HepG2 (cell line): Measurements from ENCODE around the gene LSM12. TPM values are rescaled to one million over a fixed set of nuclear protein-coding genes. Genes with fewer than 3 reads are reported as not detected.

Experiments
- ARID2 ChIP-seq: sonication (generic); formaldehyde crosslinking; IDR thresholded peaks from 2 replicates; pipeline ENCODE4 v1.8.1; 2022; ENCODE audit warnings: mild to moderate bottlenecking, missing genetic modification reagents, borderline replicate concordance
- LCORL ChIP-seq, 2 experiments: fragments of 450-650 bp in 1 of 2; sonication (generic) in 1 of 2; formaldehyde crosslinking in 1 of 2; IDR thresholded peaks; 2 replicates each; pipeline versions ENCODE4 v1.5.0 to v1.6.1; 2017 to 2020; ENCODE audit warnings: antibody characterized with exemption in 1 of 2, missing genetic modification reagents in 1 of 2
- NFAT5 ChIP-seq: sonication (generic); formaldehyde crosslinking; IDR thresholded peaks from 2 replicates; pipeline ENCODE4 v1.4.0; 2020; ENCODE audit warnings: missing genetic modification reagents
- SP5 ChIP-seq: IDR thresholded peaks from 2 replicates; pipeline ENCODE4 v1.6.1; 2016; ENCODE audit warnings: low read depth, borderline replicate concordance
- TCF7L2 ChIP-seq: IDR thresholded peaks from 2 replicates; pipeline ENCODE4 v1.6.1; 2011; ENCODE audit warnings: mild to moderate bottlenecking, low read depth, low read length, moderate library complexity
- ZNF136 ChIP-seq: sonication (generic); formaldehyde crosslinking; IDR thresholded peaks from 2 replicates; pipeline ENCODE4 v1.8.1; 2022; ENCODE audit warnings: low read depth, mild to moderate bottlenecking, moderate library complexity, missing genetic modification reagents
- ZNF510 ChIP-seq: sonication (generic); formaldehyde crosslinking; IDR thresholded peaks from 2 replicates; pipeline ENCODE4 v1.4.0; 2020; ENCODE audit warnings: low read depth, mild to moderate bottlenecking, missing genetic modification reagents
- ZNF607 ChIP-seq: sonication (generic); formaldehyde crosslinking; IDR thresholded peaks from 2 replicates; pipeline ENCODE4 v1.5.1; 2020; ENCODE audit warnings: missing genetic modification reagents, mild to moderate bottlenecking, borderline replicate concordance
- ZNF691 ChIP-seq: sonication (generic); formaldehyde crosslinking; IDR thresholded peaks from 2 replicates; pipeline ENCODE4 v1.4.0; 2020; ENCODE audit warnings: missing genetic modification reagents, low read depth, mild to moderate bottlenecking, borderline replicate concordance
- polyA plus RNA-seq, 8 experiments: library from polyadenylated mRNA; depleted of rRNA in 3 of 8; stranded (reverse) in 7 of 8; unstranded in 1 of 8; fragments of >200 nt; fragmentation: Illumina TruSeq in 4 of 8; extraction: Trizol in 4 of 8; gene quantifications; 2 replicates each; pipeline versions ENCODE4 v1.2.1 to v1.2.3, GENCODE V29; 2011 to 2016; ENCODE audit warnings: low read depth in 4 of 8, missing spikeins in 1 of 8, mixed read lengths in 1 of 8; ENCODE audit not compliant: insufficient read depth in 1 of 8
- total RNA-seq, 5 experiments: library from RNA; depleted of rRNA; stranded (reverse); fragments of >200 nt; fragmentation: Illumina TruSeq; extraction: Trizol; gene quantifications; 2 replicates each; pipeline ENCODE4 v1.2.3, GENCODE V29; 2016; ENCODE audit warnings: low read depth in 1 of 5

LSM12 gene
- total and polyA plus RNA-seq, 2 of the 13 experiments (the other 11 are each of a cell fraction or from before 2014, with no cell fraction given), result 52.8 to 55.7 TPM

GRCh38 chr17:44001461-44001920 lies 65.0 kb downstream of the LSM12 start (continued):
- TF ChIP-seq ZNF691 (CRISPR knock-in tag) (0 out of 2 replicates have a peak, but pooled peaks have one; percentile 45), SP5 (peak; percentile 10; the same call in 1 of the 2 replicates), NFAT5 (CRISPR knock-in tag) (no peak), ZNF136 (CRISPR knock-in tag) (peak; percentile 72; the same call in 1 of the 2 replicates), ARID2 (CRISPR knock-in tag) (no peak), ZNF607 (0 out of 2 replicates have a peak, but pooled peaks have one; percentile 55), TCF7L2 (no peak), ZNF510 (CRISPR knock-in tag) (no peak), LCORL (IDR thresholded peaks at IDR 0.05) (no peak), LCORL (CRISPR knock-in tag; IDR thresholded peaks at IDR 0.05) (peak; percentile 86; the same call in 1 of the 2 replicates)
